CD8-positive, alpha-beta memory T cell (primary cell): Measurements from ENCODE around the gene LPP. TPM values are rescaled to one million over a fixed set of nuclear protein-coding genes. Genes with fewer than 3 reads are reported as not detected.

Experiments
- CTCF ChIA-PET: fragments of 350-600 bp; sonication (Branson Sonifier 250); formaldehyde crosslinking; loops from one replicate; lab custom pipeline; 2021; ENCODE audit warnings: antibody characterized with exemption; lab: Charles Lee
- POLR2A ChIA-PET: fragments of 350-600 bp; sonication (Branson Sonifier 250); formaldehyde crosslinking; loops from one replicate; lab custom pipeline; 2021; ENCODE audit warnings: antibody characterized with exemption; lab: Charles Lee
- DNase-seq, 5 donors: peaks; one replicate each; pipeline versions ENCODE4 v3.0.0 to v3.0.0-alpha.2; 2020 to 2022; ENCODE audit warnings: mixed read lengths in 1 of 5
- H3K27ac ChIP-seq: one replicate; pipeline ENCODE4 v1.7.0; 2013; ENCODE audit warnings: low read depth, mild to moderate bottlenecking, low read length, moderate library complexity
- H3K27me3 ChIP-seq: 2 replicates; pipeline ENCODE4 v1.7.0; 2013; ENCODE audit warnings: low read length, mild to moderate bottlenecking; ENCODE audit not compliant: insufficient read depth, poor library complexity, severe bottlenecking
- H3K36me3 ChIP-seq: 2 replicates; pipeline ENCODE4 v1.7.0; 2013; ENCODE audit warnings: mild to moderate bottlenecking, low read length, moderate library complexity; ENCODE audit not compliant: insufficient read depth
- H3K4me1 ChIP-seq: 2 replicates; pipeline ENCODE4 v1.7.0; 2013; ENCODE audit warnings: mild to moderate bottlenecking, low read length, moderate library complexity; ENCODE audit not compliant: insufficient read depth
- H3K4me3 ChIP-seq: 2 replicates; pipeline ENCODE4 v1.7.0; 2013; ENCODE audit warnings: mild to moderate bottlenecking, low read length
- H3K9me3 ChIP-seq: 2 replicates; pipeline ENCODE4 v1.7.0; 2013; ENCODE audit warnings: mild to moderate bottlenecking, low read length
- H3K27ac Mint-ChIP-seq, 8 donors: one replicate each; pipeline ENCODE4 v1.8.0; 2020 to 2021; ENCODE audit warnings: mixed read lengths in 8 of 8, mild to moderate bottlenecking in 6 of 8, inconsistent platforms in 3 of 8, moderate library complexity in 3 of 8
- H3K27me3 Mint-ChIP-seq, 2 donors: one replicate each; pipeline ENCODE4 v1.8.0; 2020 to 2021; ENCODE audit warnings: mixed read lengths in 2 of 2, mild to moderate bottlenecking in 1 of 2, moderate library complexity in 1 of 2
- H3K36me3 Mint-ChIP-seq, 3 donors: one replicate each; pipeline ENCODE4 v1.8.0; 2020 to 2021; ENCODE audit warnings: mixed read lengths in 3 of 3, inconsistent platforms in 1 of 3, mild to moderate bottlenecking in 1 of 3
- H3K4me1 Mint-ChIP-seq, 3 donors: one replicate each; pipeline ENCODE4 v1.8.0; 2020 to 2021; ENCODE audit warnings: mixed read lengths in 3 of 3, inconsistent platforms in 1 of 3, mild to moderate bottlenecking in 1 of 3
- H3K4me3 Mint-ChIP-seq, 7 donors: one replicate each; pipeline ENCODE4 v1.8.0; 2020 to 2021; ENCODE audit warnings: mixed read lengths in 7 of 7, mild to moderate bottlenecking in 6 of 7, moderate library complexity in 4 of 7, inconsistent platforms in 2 of 7
- H3K9me3 Mint-ChIP-seq, 5 donors: one replicate each; pipeline ENCODE4 v1.8.0; 2020 to 2022; ENCODE audit warnings: mixed read lengths in 5 of 5, mild to moderate bottlenecking in 3 of 5, moderate library complexity in 2 of 5, inconsistent platforms in 1 of 5
- polyA plus RNA-seq: library from polyadenylated mRNA; unstranded; fragments of 300-500 nt; fragmentation: Illumina TruSeq; gene quantifications from one replicate; pipeline ENCODE4 v1.2.3, GENCODE V29; 2021
- total RNA-seq, 2 experiments: library from RNA; stranded (reverse); gene quantifications; one replicate each; pipeline ENCODE4 v1.2.3, GENCODE V29; 2021

Gene LPP
- total and polyA plus RNA-seq, 3 experiments from 2014 or later = 13.4 to 23.5 (median 18.0) TPM

- ChIA-PET CTCF (interaction anchor here (1.7 to 1.9 kb wide), 2 partner anchors 17 to 793 kb away, joined by 4 read pairs; no protein-coding TSS in a partner anchor), POLR2A (no interaction called here)
- H3K4me1 Mint-ChIP-seq = peaks cover 9 to 16% (median 14%) of the 10 kb centered on the region in 3 donors
Observed at GRCh38 chr3:188533612-188534357, 379.8 kb downstream of the LPP start.

GRCh38 chr3:188534633-188535032 lies 380.7 kb downstream of the LPP start:
- H3K9me3 ChIP-seq = no peaks in the 10 kb centered on the region
- ChIA-PET POLR2A (no interaction called here), CTCF (interaction anchor here (1.7 to 1.9 kb wide), 2 partner anchors 16 to 794 kb away, joined by 4 read pairs; no protein-coding TSS in a partner anchor)
- no peak overlapping the region for H3K27ac Mint-ChIP-seq
- H3K4me3 ChIP-seq = no peak overlapping the region
- H3K36me3 ChIP-seq = no peaks in the 10 kb centered on the region
- no peaks in the 10 kb centered on the region for H3K9me3 Mint-ChIP-seq
- no peaks in the 10 kb centered on the region for H3K27me3 ChIP-seq
- no peaks in the 10 kb centered on the region for H3K27me3 Mint-ChIP-seq
- peaks cover 9 to 20% (median 20%) of the 10 kb centered on the region in 3 donors for H3K4me1 Mint-ChIP-seq
- no peak overlapping the region for H3K4me3 Mint-ChIP-seq
- H3K27ac ChIP-seq = no peak overlapping the region
- DNase-seq = no peak
- peaks cover 3 to 16% (median 4%) of the 10 kb centered on the region in 3 donors for H3K36me3 Mint-ChIP-seq
- H3K4me1 ChIP-seq = no peaks in the 10 kb centered on the region

More at GRCh38 chr3:188533612-188534357, 379.8 kb downstream of the LPP start:
- H3K4me3 Mint-ChIP-seq = no peak overlapping the region
- no peaks in the 10 kb centered on the region for H3K36me3 ChIP-seq
- DNase-seq = no peak
- H3K27me3 Mint-ChIP-seq = no peaks in the 10 kb centered on the region
- H3K36me3 Mint-ChIP-seq = peaks cover 0 to 11% (median 4%) of the 10 kb centered on the region in 3 donors
- H3K4me1 ChIP-seq = no peaks in the 10 kb centered on the region
- no peaks in the 10 kb centered on the region for H3K9me3 Mint-ChIP-seq
- no peak overlapping the region for H3K27ac ChIP-seq
- H3K4me3 ChIP-seq = no peak overlapping the region
- H3K27ac Mint-ChIP-seq = no peak overlapping the region
- H3K9me3 ChIP-seq = no peaks in the 10 kb centered on the region
- no peaks in the 10 kb centered on the region for H3K27me3 ChIP-seq

GRCh38 chr3:188537606-188538005 lies 383.6 kb downstream of the LPP start:
- Mint-ChIP-seq H3K27me3 (no peaks in the 10 kb centered on the region), H3K36me3 (peaks cover 3 to 16% (median 4%) of the 10 kb centered on the region in 3 donors), H3K27ac (no peak overlapping the region), H3K4me1 (peaks cover 24 to 44% (median 29%) of the 10 kb centered on the region in 3 donors), H3K4me3 (no peak overlapping the region), H3K9me3 (no peaks in the 10 kb centered on the region)
- H3K9me3 ChIP-seq = no peaks in the 10 kb centered on the region
- no peak for DNase-seq
- H3K27ac ChIP-seq = no peak overlapping the region
- H3K4me3 ChIP-seq = no peak overlapping the region
- H3K4me1 ChIP-seq = no peaks in the 10 kb centered on the region
- ChIA-PET CTCF (no interaction called here), POLR2A (no interaction called here)
- H3K27me3 ChIP-seq = no peaks in the 10 kb centered on the region
- no peaks in the 10 kb centered on the region for H3K36me3 ChIP-seq

GRCh38 chr3:188539037-188539436 lies 385.1 kb downstream of the LPP start:
- Histone ChIP-seq H3K27ac (no peak overlapping the region), H3K27me3 (no peaks in the 10 kb centered on the region), H3K4me3 (no peak overlapping the region), H3K36me3 (no peaks in the 10 kb centered on the region), H3K4me1 (no peaks in the 10 kb centered on the region), H3K9me3 (no peaks in the 10 kb centered on the region)
- peaks cover 0 to 2% of the 10 kb centered on the region in 2 donors for H3K27me3 Mint-ChIP-seq
- DNase-seq = no peak
- ChIA-PET POLR2A (no interaction called here), CTCF (no interaction called here)
- no peak overlapping the region for H3K27ac Mint-ChIP-seq
- peaks cover 3 to 16% (median 4%) of the 10 kb centered on the region in 3 donors for H3K36me3 Mint-ChIP-seq
- no peak overlapping the region for H3K4me3 Mint-ChIP-seq
- H3K9me3 Mint-ChIP-seq = no peaks in the 10 kb centered on the region
- H3K4me1 Mint-ChIP-seq = peaks cover 20 to 43% (median 28%) of the 10 kb centered on the region in 3 donors

- Histone ChIP-seq H3K27me3 (no peaks in the 10 kb centered on the region), H3K4me3 (no peak overlapping the region), H3K27ac (no peak overlapping the region), H3K9me3 (no peaks in the 10 kb centered on the region), H3K4me1 (no peaks in the 10 kb centered on the region), H3K36me3 (no peaks in the 10 kb centered on the region)
- peaks cover 3 to 16% (median 4%) of the 10 kb centered on the region in 3 donors for H3K36me3 Mint-ChIP-seq
- no peak for DNase-seq
- H3K27me3 Mint-ChIP-seq = peaks cover 0 to 2% of the 10 kb centered on the region in 2 donors
- H3K4me1 Mint-ChIP-seq = peaks cover 20 to 43% (median 28%) of the 10 kb centered on the region in 3 donors
- H3K27ac Mint-ChIP-seq = no peak overlapping the region
- H3K4me3 Mint-ChIP-seq = no peak overlapping the region
- ChIA-PET CTCF (no interaction called here), POLR2A (no interaction called here)
- no peaks in the 10 kb centered on the region for H3K9me3 Mint-ChIP-seq
Observed at GRCh38 chr3:188539631-188540194, 385.8 kb downstream of the LPP start.

- H3K27me3 Mint-ChIP-seq = peaks cover 0 to 2% of the 10 kb centered on the region in 2 donors
- CTCF ChIA-PET = interaction anchor here (1.0 kb wide), 1 partner anchor 801 kb away, joined by 4 read pairs; no protein-coding TSS in a partner anchor
- Histone ChIP-seq H3K4me1 (no peaks in the 10 kb centered on the region), H3K27ac (no peak overlapping the region), H3K27me3 (no peaks in the 10 kb centered on the region), H3K4me3 (no peak overlapping the region), H3K9me3 (no peaks in the 10 kb centered on the region), H3K36me3 (no peaks in the 10 kb centered on the region)
- DNase-seq = no peak
- peaks cover 2 to 16% (median 5%) of the 10 kb centered on the region in 3 donors for H3K36me3 Mint-ChIP-seq
- POLR2A ChIA-PET = no interaction called here
- H3K4me3 Mint-ChIP-seq = peak overlapping the region in 1 of 7 donors; percentile 12
- peaks cover 20 to 43% (median 28%) of the 10 kb centered on the region in 3 donors for H3K4me1 Mint-ChIP-seq
- H3K9me3 Mint-ChIP-seq = no peaks in the 10 kb centered on the region
- peak overlapping the region in 3 of 8 donors; percentile 15 to 37 (median 15) for H3K27ac Mint-ChIP-seq
Observed at GRCh38 chr3:188542196-188542595, 388.2 kb downstream of the LPP start.

GRCh38 chr3:188544012-188544411 lies 390.1 kb downstream of the LPP start:
- no peaks in the 10 kb centered on the region for H3K9me3 Mint-ChIP-seq
- H3K27me3 ChIP-seq = no peaks in the 10 kb centered on the region

More at GRCh38 chr3:188544012-188544411, 390.1 kb downstream of the LPP start:
- Mint-ChIP-seq H3K27ac (peak overlapping the region in 1 of 8 donors; percentile 7), H3K4me3 (no peak overlapping the region), H3K36me3 (peaks cover 0 to 8% (median 5%) of the 10 kb centered on the region in 3 donors), H3K4me1 (peaks cover 20 to 34% (median 28%) of the 10 kb centered on the region in 3 donors), H3K27me3 (peaks cover 0 to 2% of the 10 kb centered on the region in 2 donors)
- no peak for DNase-seq
- no peaks in the 10 kb centered on the region for H3K36me3 ChIP-seq
- H3K4me3 ChIP-seq = no peak overlapping the region
- H3K4me1 ChIP-seq = no peaks in the 10 kb centered on the region
- CTCF ChIA-PET = interaction anchor here (0.8 kb wide), 1 partner anchor 14 kb away, joined by 3 read pairs; no protein-coding TSS in a partner anchor
- no peak overlapping the region for H3K27ac ChIP-seq
- no peaks in the 10 kb centered on the region for H3K9me3 ChIP-seq
- POLR2A ChIA-PET = no interaction called here
